ENCODE measurements around the gene TMEM51. TPM values are rescaled to one million over a fixed set of nuclear protein-coding genes. Genes with fewer than 3 reads are reported as not detected.

Gene TMEM51
- total and polyA plus RNA-seq, 4 donors, result 1.3 to 8.8 (median 4.6) TPM

GRCh38 chr1:15254559-15254958 is 101.0 kb downstream of the TMEM51 start:
- no peaks in the 10 kb centered on the region for H3K27me3 ChIP-seq (ENCODE audit: control insufficient read depth in 1 of 2, insufficient read depth in 2 of 2, low read length in 1 of 2)
- H3K36me3 ChIP-seq (ENCODE audit: control insufficient read depth in 1 of 2, insufficient read depth in 2 of 2, low read length in 1 of 2), result no peaks in the 10 kb centered on the region
- H3K4me3 ChIP-seq (ENCODE audit: low read length in 2 of 2), result no peak overlapping the region
- WGBS, 2 donors, result 40 to 76% methylated on average over 2 of the region's 2 CpGs
- no peak overlapping the region for H3K27ac ChIP-seq (ENCODE audit: low read depth in 1 of 2, low read length in 2 of 2)
- no peaks in the 10 kb centered on the region for H3K4me1 ChIP-seq (ENCODE audit: control insufficient read depth in 1 of 2, insufficient read depth in 2 of 2, low read length in 2 of 2)
- intact Hi-C loops (cut with DNase I), result no loop called here
- H3K9me3 ChIP-seq (ENCODE audit: control insufficient read depth, low read length), result no peaks in the 10 kb centered on the region
- DNase-seq, result no peak
- ATAC-seq (ENCODE audit: low FRiP score), result no peak

GRCh38 chr1:15255582-15256149 is 102.1 kb downstream of the TMEM51 start:
- DNase-seq, result peak in 1 of 2 donors; percentile 31
- no peaks in the 10 kb centered on the region for H3K9me3 ChIP-seq (ENCODE audit: control insufficient read depth, low read length)
- H3K4me1 ChIP-seq (ENCODE audit: control insufficient read depth in 1 of 2, insufficient read depth in 2 of 2, low read length in 2 of 2), result no peaks in the 10 kb centered on the region
- no peaks in the 10 kb centered on the region for H3K36me3 ChIP-seq (ENCODE audit: control insufficient read depth in 1 of 2, insufficient read depth in 2 of 2, low read length in 1 of 2)
- no peaks in the 10 kb centered on the region for H3K27me3 ChIP-seq (ENCODE audit: control insufficient read depth in 1 of 2, insufficient read depth in 2 of 2, low read length in 1 of 2)
- intact Hi-C loops (cut with DNase I), result no loop called here
- ATAC-seq (ENCODE audit: low FRiP score), result no peak
- 70 to 83% methylated on average over 4 of the region's 4 CpGs for WGBS, 2 donors
- no peak overlapping the region for H3K4me3 ChIP-seq (ENCODE audit: low read length in 2 of 2)
- H3K27ac ChIP-seq (ENCODE audit: low read depth in 1 of 2, low read length in 2 of 2), result no peak overlapping the region

- Histone ChIP-seq H3K36me3 (ENCODE audit: control insufficient read depth in 1 of 2, insufficient read depth in 2 of 2, low read length in 1 of 2) (no peaks in the 10 kb centered on the region), H3K4me3 (ENCODE audit: low read length in 2 of 2) (no peak overlapping the region), H3K4me1 (ENCODE audit: control insufficient read depth in 1 of 2, insufficient read depth in 2 of 2, low read length in 2 of 2) (no peaks in the 10 kb centered on the region), H3K9me3 (ENCODE audit: control insufficient read depth, low read length) (no peaks in the 10 kb centered on the region), H3K27ac (ENCODE audit: low read depth in 1 of 2, low read length in 2 of 2) (no peak overlapping the region), H3K27me3 (ENCODE audit: control insufficient read depth in 1 of 2, insufficient read depth in 2 of 2, low read length in 1 of 2) (no peaks in the 10 kb centered on the region)
- no peak for DNase-seq
- ATAC-seq (ENCODE audit: low FRiP score), result no peak
- 91 to 98% methylated on average over 3 of the region's 3 CpGs for WGBS, 2 donors
- intact Hi-C loops (cut with DNase I), result no loop called here
Observed at GRCh38 chr1:15256584-15256983, 103.0 kb downstream of the TMEM51 start.

- peak in 1 of 2 donors; percentile 44 for DNase-seq
- no peaks in the 10 kb centered on the region for H3K27me3 ChIP-seq (ENCODE audit: control insufficient read depth in 1 of 2, insufficient read depth in 2 of 2, low read length in 1 of 2)
- intact Hi-C loops (cut with DNase I), result no loop called here
- no peak overlapping the region for H3K27ac ChIP-seq (ENCODE audit: low read depth in 1 of 2, low read length in 2 of 2)
- no peaks in the 10 kb centered on the region for H3K36me3 ChIP-seq (ENCODE audit: control insufficient read depth in 1 of 2, insufficient read depth in 2 of 2, low read length in 1 of 2)
- H3K4me3 ChIP-seq (ENCODE audit: low read length in 2 of 2), result no peak overlapping the region
- no peaks in the 10 kb centered on the region for H3K9me3 ChIP-seq (ENCODE audit: control insufficient read depth, low read length)
- WGBS, 2 donors, result 82 to 91% methylated on average over 14 of the region's 14 CpGs
- no peak for ATAC-seq (ENCODE audit: low FRiP score)
- H3K4me1 ChIP-seq (ENCODE audit: control insufficient read depth in 1 of 2, insufficient read depth in 2 of 2, low read length in 2 of 2), result no peaks in the 10 kb centered on the region
Observed at GRCh38 chr1:15257309-15257708, 103.8 kb downstream of the TMEM51 start.

- 80 to 81% methylated on average over 13 of the region's 13 CpGs for WGBS, 2 donors
- Histone ChIP-seq H3K9me3 (ENCODE audit: control insufficient read depth, low read length) (no peaks in the 10 kb centered on the region), H3K27me3 (ENCODE audit: control insufficient read depth in 1 of 2, insufficient read depth in 2 of 2, low read length in 1 of 2) (no peaks in the 10 kb centered on the region), H3K27ac (ENCODE audit: low read depth in 1 of 2, low read length in 2 of 2) (no peak overlapping the region), H3K4me1 (ENCODE audit: control insufficient read depth in 1 of 2, insufficient read depth in 2 of 2, low read length in 2 of 2) (no peaks in the 10 kb centered on the region), H3K4me3 (ENCODE audit: low read length in 2 of 2) (no peak overlapping the region), H3K36me3 (ENCODE audit: control insufficient read depth in 1 of 2, insufficient read depth in 2 of 2, low read length in 1 of 2) (no peaks in the 10 kb centered on the region)
- DNase-seq (peak in 1 of 2 donors; percentile 57), ATAC-seq (ENCODE audit: low FRiP score) (no peak)
- intact Hi-C loops (cut with DNase I), result no loop called here
Observed at GRCh38 chr1:15258833-15259621, 105.5 kb downstream of the TMEM51 start.

DNA sequence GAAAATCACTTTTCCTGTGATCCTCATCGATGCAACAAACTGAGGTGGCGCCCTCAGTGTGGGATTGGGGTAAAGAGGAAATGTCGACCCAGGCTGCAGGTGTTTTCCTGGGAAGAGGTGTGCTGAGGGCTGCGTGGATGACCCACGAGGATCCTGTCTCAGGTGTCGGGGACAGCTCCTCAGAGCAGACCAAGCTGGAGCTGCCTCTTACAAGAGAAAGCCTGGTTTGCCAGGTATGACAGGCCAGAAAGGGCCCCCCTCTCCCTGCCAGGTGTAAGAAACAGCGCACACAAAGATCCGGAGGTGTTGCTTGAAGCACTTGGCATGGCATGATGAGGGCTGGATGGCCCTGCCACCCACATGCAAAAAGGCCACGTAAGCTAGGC is 106.1 kb downstream of the TMEM51 start:
- DNase-seq, result peak in 1 of 2 donors; percentile 32
- intact Hi-C loops (cut with DNase I), result no loop called here
- whole genome bisulfite sequencing, 2 donors, result 94 to 95% methylated on average over 9 of the region's 9 CpGs
- Histone ChIP-seq H3K27me3 (ENCODE audit: control insufficient read depth in 1 of 2, insufficient read depth in 2 of 2, low read length in 1 of 2) (no peaks in the 10 kb centered on the region), H3K27ac (ENCODE audit: low read depth in 1 of 2, low read length in 2 of 2) (no peak overlapping the region), H3K4me3 (ENCODE audit: low read length in 2 of 2) (no peak overlapping the region), H3K36me3 (ENCODE audit: control insufficient read depth in 1 of 2, insufficient read depth in 2 of 2, low read length in 1 of 2) (no peaks in the 10 kb centered on the region), H3K4me1 (ENCODE audit: control insufficient read depth in 1 of 2, insufficient read depth in 2 of 2, low read length in 2 of 2) (no peaks in the 10 kb centered on the region), H3K9me3 (ENCODE audit: control insufficient read depth, low read length) (no peaks in the 10 kb centered on the region)
- no peak for ATAC-seq (ENCODE audit: low FRiP score)

DNA sequence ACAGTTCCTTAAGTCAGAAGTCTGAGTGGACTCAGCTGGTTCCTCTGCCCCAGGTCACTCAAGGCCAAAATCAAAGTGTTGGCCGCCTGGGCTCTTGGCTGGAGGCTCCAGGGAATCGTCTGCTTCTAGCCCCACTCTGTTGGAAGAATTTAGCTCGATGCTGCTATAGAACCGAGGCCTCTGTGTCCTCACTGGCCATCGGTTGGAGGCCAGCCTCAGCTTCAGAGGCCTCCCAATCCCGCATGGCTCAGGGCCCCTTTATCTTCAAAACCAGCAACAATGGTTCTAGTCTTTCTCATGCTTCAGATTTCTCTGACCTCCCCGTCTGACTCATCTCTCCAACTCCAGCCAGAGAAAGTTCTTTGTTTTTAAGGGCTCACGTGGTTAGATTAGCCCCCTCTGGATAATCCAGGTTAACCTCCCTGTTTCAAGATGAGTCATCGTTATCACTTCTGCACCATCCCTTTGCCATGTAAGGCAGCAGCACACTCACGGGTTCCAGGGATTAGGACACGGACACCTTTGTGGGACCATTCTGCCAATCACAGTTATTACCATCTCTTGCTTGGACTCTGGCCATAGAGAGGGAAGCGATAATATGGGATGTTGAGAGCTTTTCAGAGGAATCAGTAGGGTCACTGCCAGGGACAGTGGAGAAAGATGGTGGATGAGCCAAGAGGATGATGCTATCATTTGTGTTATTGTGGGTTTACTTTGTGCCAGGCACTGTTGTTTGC is 107.0 kb downstream of the TMEM51 start:
- H3K27me3 ChIP-seq (ENCODE audit: control insufficient read depth in 1 of 2, insufficient read depth in 2 of 2, low read length in 1 of 2), result peaks cover 0 to 3% of the 10 kb centered on the region in 2 donors
- H3K9me3 ChIP-seq (ENCODE audit: control insufficient read depth, low read length), result no peaks in the 10 kb centered on the region
- no peak overlapping the region for H3K27ac ChIP-seq (ENCODE audit: low read depth in 1 of 2, low read length in 2 of 2)
- ATAC-seq (ENCODE audit: low FRiP score) (no peak), DNase-seq (peak in 1 of 2 donors; percentile 42)
- H3K4me1 ChIP-seq (ENCODE audit: control insufficient read depth in 1 of 2, insufficient read depth in 2 of 2, low read length in 2 of 2), result no peaks in the 10 kb centered on the region
- intact Hi-C loops (cut with DNase I), result no loop called here
- H3K4me3 ChIP-seq (ENCODE audit: low read length in 2 of 2), result no peak overlapping the region
- H3K36me3 ChIP-seq (ENCODE audit: control insufficient read depth in 1 of 2, insufficient read depth in 2 of 2, low read length in 1 of 2), result no peaks in the 10 kb centered on the region
- 83 to 85% methylated on average over 12 of the region's 12 CpGs for WGBS, 2 donors

DNA sequence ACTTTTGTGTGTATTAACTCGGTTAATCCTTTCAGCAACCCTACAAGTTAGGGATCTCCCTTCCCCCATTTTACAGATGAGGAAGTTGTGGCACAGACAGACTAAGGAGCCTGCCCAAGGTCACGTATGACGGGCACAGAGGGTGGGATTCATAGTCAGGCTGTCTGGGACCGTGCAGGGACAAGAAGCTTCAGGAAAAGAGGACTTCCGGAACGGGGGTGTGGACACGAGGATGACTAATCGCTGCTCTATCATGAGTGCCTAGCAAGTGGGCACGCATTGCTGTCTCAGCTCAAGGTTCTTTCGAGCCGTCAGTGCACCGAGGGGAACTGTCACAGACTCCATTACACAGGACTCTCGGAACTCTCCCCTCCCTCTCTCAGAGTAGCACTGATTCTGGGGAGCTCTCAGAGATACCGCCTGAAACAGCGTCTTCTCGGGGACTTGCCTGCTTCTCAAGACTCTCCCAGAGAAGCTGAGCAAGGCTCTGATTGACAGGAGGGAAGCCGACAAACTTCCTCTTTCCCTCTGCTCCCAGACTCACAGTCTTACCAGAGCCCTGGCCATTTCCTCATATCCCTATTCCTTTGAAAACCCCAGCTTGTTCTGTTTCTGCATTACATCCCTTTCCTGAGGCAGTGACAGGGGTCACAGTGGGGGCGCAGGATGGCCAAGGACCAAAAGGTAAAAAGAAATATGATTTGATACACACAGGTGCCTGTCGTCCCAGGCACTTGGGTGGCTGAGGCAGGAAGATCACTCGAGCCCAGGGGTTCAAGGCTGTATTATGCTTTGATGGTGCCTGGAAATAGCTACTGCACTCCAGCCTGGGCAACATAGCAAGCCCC is 107.8 kb downstream of the TMEM51 start:
- intact Hi-C loops (cut with DNase I), result no loop called here
- Histone ChIP-seq H3K27ac (ENCODE audit: low read depth in 1 of 2, low read length in 2 of 2) (no peak overlapping the region), H3K4me3 (ENCODE audit: low read length in 2 of 2) (no peak overlapping the region), H3K9me3 (ENCODE audit: control insufficient read depth, low read length) (no peaks in the 10 kb centered on the region), H3K27me3 (ENCODE audit: control insufficient read depth in 1 of 2, insufficient read depth in 2 of 2, low read length in 1 of 2) (peaks cover 0 to 3% of the 10 kb centered on the region in 2 donors), H3K4me1 (ENCODE audit: control insufficient read depth in 1 of 2, insufficient read depth in 2 of 2, low read length in 2 of 2) (no peaks in the 10 kb centered on the region), H3K36me3 (ENCODE audit: control insufficient read depth in 1 of 2, insufficient read depth in 2 of 2, low read length in 1 of 2) (no peaks in the 10 kb centered on the region)
- peak; percentile 54 for ATAC-seq (ENCODE audit: low FRiP score)
- WGBS, 2 donors, result 46 to 57% methylated on average over 20 of the region's 20 CpGs
- peak; percentile 73 to 90 for DNase-seq
